ENCODE results near the gene SCAMP1. TPM values are rescaled to one million over a fixed set of nuclear protein-coding genes. Genes with fewer than 3 reads are reported as not detected.

Gene SCAMP1
- total RNA-seq, 1 experiment from 2014 or later: 36.0 TPM

- Mint-ChIP-seq H3K4me1 (peaks cover 11 to 15% of the 10 kb centered on the region in 2 experiments), H3K27ac (no peak overlapping the region), H3K4me3 (no peak overlapping the region), H3K27me3 (ENCODE audit: low read depth) (no peaks in the 10 kb centered on the region; the same call in 1 of the 2 replicates), H3K9me3 (no peaks in the 10 kb centered on the region), H3K36me3 (ENCODE audit: insufficient read depth in 1 of 3, low read depth in 3 of 3) (peaks cover 0 to 11% (median 0%) of the 10 kb centered on the region in 3 experiments; a peak in 3 of 7 replicates)
- no peak overlapping the region for H3K4me2 ChIP-seq (ENCODE audit: insufficient read depth, insufficient read length, low read length)
- H2BK12ac ChIP-seq (ENCODE audit: insufficient read length, low read depth, low read length): no peak overlapping the region
- H4K8ac ChIP-seq (replicated peaks; ENCODE audit: insufficient read length, low read depth, low read length): no peak overlapping the region
- no peak overlapping the region for H2BK5ac ChIP-seq (ENCODE audit: insufficient read length, low read length)
- H3K79me1 ChIP-seq (ENCODE audit: insufficient read depth, low read depth, low read length, poor library complexity, severe bottlenecking): no peaks in the 10 kb centered on the region
- H3K23ac ChIP-seq (ENCODE audit: insufficient read length, low read depth, low read length): no peak overlapping the region
- no peak overlapping the region for H3T11ph ChIP-seq (ENCODE audit: low read length)
- no peaks in the 10 kb centered on the region; the same call in 1 of the 2 replicates for H3K79me2 ChIP-seq (ENCODE audit: insufficient read depth, low read length)
- H3K23me2 ChIP-seq (ENCODE audit: insufficient read length, low read depth, low read length, poor library complexity, severe bottlenecking): no peaks in the 10 kb centered on the region
- H4K5ac ChIP-seq (ENCODE audit: insufficient read length, low read depth, low read length): no peak overlapping the region
- no peak for DNase-seq
- H4K20me1 ChIP-seq (ENCODE audit: control insufficient read depth, insufficient read depth, insufficient read length): no peaks in the 10 kb centered on the region
- H4K91ac ChIP-seq (ENCODE audit: insufficient read length, low read depth, low read length): no peak overlapping the region
- H3K14ac ChIP-seq (ENCODE audit: insufficient read depth, low read length): no peak overlapping the region
- no peaks in the 10 kb centered on the region for H3K9me3 ChIP-seq (ENCODE audit: control insufficient read depth, low read depth, low read length)
- H2BK20ac ChIP-seq (ENCODE audit: low read depth, low read length, poor library complexity, severe bottlenecking): no peak overlapping the region
- no peak overlapping the region for H3K27ac ChIP-seq (ENCODE audit: insufficient read length, low read depth, low read length)
- WGBS (ENCODE audit: extremely low coverage, insufficient read length, low lambda C conversion rate): no CpG with 5 or more reads among the region's 2 CpGs
- H3K9ac ChIP-seq (ENCODE audit: extremely low read depth, insufficient read length, low read length): no peak overlapping the region
- peaks cover 4% of the 10 kb centered on the region; the same call in 1 of the 2 replicates for H3K4me1 ChIP-seq (ENCODE audit: insufficient read depth, low read length)
- H2BK120ac ChIP-seq (ENCODE audit: low read depth, low read length, poor library complexity, severe bottlenecking): no peak overlapping the region
- no peak overlapping the region for H3K4ac ChIP-seq (ENCODE audit: low read depth, low read length)
- H2BK15ac ChIP-seq (ENCODE audit: low read depth, low read length): no peak overlapping the region
- no peaks in the 10 kb centered on the region for H3K27me3 ChIP-seq (ENCODE audit: insufficient read depth, low read length)
- no peak overlapping the region for H3K56ac ChIP-seq (ENCODE audit: insufficient read length, low read depth, low read length)
- no peak overlapping the region for H2AFZ ChIP-seq (ENCODE audit: low read length)
- no peak overlapping the region for H2AK5ac ChIP-seq (ENCODE audit: insufficient read length, low read length)
- TF ChIP-seq CTCF (conservative IDR thresholded peaks at IDR 0.05): no peak
- H3K18ac ChIP-seq (ENCODE audit: insufficient read length, low read depth, low read length): no peak overlapping the region
Observed at GRCh38 chr5:78521455-78521854, 161.0 kb downstream of the SCAMP1 start.
